NCI-H1417 (cell line): Measurements from ENCODE around the gene DNAJC10.
A peak's percentile ranks its signal among the peaks of the same experiment; 100 is the strongest.
"Not testable (repeated sequence)": the region's sequence is repeated elsewhere in the genome, so short reads cannot be mapped to it uniquely, and the experiment has no call there.

Source experiments
- DNase-seq, 3 experiments: peaks; one replicate each; lab custom pipeline; 2025; lab: John Stamatoyannopoulos, UW

The DNAJC10 gene

GRCh38 chr2:182726473-182726872, 10.4 kb downstream of the DNAJC10 start:
- DNase-seq = no peak

DNA sequence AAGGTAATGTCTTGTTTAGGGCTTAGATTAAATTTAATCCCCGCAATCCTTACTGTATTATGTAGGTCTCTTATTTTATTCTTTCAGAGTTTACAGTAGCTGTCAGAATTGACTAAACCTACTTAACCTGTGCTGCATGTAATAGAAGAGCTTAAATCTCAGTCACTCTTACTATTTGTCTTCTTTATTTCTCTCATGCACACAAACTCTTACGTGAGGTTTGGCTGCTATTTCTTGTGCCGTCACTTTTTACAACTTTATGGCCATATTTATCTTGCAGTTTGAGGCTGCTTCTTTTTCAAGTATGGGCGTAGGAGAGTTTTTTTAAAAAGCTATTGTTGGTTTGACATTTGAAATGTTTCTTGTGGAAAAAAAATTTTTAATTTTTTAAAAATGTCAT, 12.0 kb downstream of the DNAJC10 start:
- no peak for DNase-seq

DNA sequence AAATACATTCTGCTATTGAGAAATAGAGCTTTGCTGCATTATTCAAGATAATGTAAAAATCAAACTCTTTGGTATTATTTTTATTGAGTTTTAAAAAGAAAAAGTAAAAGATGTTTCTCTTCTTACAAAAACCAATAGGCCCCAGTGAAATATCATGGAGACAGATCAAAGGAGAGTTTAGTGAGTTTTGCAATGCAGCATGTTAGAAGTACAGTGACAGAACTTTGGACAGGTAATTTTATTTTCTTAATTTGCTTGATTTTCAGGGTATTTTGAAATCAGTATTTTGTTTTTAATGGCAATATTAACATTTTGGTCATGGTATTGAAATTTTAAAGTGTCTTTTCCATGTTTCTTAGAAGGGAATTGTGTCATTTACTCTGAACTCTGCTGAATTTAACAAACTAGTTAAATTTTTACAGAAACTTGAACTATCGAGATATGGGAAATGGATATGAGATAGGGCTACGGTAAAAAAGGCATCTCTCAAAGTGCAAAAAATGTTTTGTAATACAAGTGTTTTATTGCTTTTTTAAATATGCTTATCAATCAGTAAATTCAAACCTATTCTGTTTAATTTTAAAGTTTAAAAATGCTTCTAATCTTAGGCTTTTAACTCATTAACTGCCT, 13.8 kb downstream of the DNAJC10 start:
- no peak for DNase-seq

GRCh38 chr2:182730486-182730885, 14.4 kb downstream of the DNAJC10 start:
- DNase-seq = no peak

DNA sequence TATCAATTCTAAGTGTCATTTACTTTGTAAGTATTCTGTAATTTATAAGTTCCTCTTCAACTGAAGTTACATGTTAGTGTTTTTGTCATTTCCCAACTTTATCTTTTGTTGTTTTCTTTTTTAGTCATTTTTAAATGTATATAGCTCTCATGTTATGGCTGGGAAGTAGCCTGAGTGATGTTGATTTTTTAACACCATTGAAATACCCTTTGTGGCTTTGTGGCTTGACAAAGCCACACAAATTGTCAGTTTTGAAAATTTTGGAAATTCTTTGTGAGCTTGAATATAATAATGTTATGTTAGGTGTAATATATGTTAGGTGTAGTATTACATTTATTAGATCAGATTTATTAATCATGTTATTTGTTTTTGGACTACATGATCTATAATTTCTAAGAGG, 16.7 kb downstream of the DNAJC10 start:
- DNase-seq = no peak

DNA sequence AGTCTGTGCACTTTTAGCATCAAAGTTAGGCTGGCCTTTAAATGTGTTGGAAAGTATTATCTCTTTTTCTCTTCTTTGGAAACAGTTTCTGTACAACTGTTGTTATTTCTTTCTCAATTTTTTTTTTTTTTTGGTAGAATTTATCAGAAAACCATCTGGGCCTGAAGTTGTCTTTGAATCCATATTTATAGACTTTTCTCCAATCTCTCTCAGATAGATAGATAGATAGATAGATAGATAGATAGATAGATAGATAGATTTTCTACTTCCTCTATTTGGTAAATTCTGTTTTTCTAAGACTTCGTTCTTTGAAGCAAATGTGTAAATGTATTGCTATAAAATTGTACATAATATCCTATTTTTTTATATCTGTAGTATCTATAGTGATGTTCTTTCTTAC, 17.5 kb downstream of the DNAJC10 start:
- no peak for DNase-seq

DNA sequence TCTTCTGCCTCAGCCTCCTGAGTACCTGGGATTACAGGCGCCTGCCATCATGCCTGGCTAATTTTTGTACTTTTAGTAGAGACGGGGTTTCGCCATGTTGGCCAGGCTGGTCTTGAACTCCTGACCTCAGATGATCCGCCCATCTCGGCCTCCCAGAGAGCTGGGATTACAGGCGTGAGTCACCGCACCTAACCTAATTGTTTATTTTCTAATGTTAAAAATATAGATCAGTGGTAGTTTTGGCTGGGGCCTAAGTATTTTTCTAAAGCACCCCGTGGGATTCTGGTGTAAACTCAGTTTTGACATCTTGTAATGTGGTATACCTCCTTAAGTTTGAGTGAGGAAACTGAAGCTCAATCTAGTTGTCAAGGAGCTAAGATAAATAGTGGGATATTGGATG, 20.8 kb downstream of the DNAJC10 start:
- DNase-seq = not testable (repeated sequence)

DNA sequence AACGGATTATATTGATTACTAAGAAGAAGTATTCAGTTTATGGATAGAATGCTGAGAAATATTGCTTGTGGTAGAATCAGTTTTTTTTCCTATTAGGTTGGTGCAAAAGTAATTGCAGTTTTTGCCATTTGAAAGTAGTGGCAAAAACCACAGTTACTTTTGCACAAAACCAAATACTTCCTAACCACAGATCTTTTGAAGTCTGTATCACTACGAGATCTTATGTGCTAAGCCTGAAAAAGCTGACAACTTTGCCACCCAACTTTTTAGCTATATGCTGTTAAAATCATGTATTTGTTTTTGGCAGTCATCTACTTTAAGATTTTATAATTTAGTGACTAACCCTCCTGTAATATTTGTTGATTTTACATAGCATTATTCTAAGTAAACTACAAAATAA, 24.6 kb downstream of the DNAJC10 start:
- no peak for DNase-seq

DNA sequence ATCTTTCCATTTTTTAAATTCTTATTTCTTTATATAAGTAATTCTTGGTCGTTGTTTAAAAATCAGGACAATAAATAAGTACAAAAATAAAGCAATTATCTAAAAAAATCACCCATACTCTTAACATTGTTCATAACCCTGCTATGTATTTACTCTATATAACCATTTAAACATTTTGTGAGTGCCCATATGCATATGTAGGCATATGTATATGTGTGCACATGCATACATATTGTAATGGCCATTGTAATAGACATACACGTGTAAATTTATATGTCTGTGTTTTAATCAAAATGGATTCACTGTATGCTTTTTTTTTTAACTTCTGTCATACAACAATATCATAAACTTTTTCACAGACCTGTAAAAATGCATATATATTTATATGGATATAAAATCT, 25.6 kb downstream of the DNAJC10 start:
- DNase-seq = no peak

GRCh38 chr2:182744490-182744889, 28.4 kb downstream of the DNAJC10 start:
- no peak for DNase-seq

GRCh38 chr2:182745061-182745460, 29.0 kb downstream of the DNAJC10 start:
- no peak for DNase-seq

DNA sequence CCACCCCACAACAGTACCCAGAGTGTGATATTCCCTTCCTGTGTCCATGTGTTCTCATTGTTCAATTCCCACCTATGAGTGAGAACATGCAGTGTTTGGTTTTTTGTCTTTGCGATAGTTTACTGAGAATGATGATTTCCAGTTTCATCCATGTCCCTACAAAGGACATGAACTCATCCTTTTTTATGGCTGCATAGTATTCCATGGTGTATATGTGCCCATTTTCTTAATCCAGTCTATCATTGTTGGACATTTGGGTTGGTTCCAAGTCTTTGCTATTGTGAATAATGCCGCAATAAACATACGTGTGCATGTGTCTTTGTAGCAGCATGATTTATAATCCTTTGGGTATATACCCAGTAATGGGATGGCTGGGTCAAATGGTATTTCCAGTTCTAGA, 29.8 kb downstream of the DNAJC10 start:
- DNase-seq = not testable (repeated sequence)

DNA sequence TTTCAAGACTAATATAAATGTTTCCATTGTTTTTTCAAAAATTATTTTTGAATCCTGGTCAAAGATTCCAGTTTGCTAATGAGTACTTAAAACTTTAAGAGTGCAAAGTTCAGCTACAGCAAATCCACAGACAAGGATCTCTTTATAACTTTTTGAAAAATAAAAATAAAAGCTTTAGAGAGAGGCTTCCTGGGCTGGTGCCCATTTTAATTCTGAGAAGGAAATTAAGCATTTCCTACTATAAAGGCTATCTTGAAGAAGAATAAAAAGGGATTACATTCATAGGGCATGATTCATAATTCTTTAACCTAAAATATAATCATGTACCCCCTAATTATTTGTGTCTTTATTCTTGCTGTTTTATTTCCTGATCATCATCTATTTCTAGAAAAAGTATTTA, 38.2 kb downstream of the DNAJC10 start:
- DNase-seq = no peak

DNA sequence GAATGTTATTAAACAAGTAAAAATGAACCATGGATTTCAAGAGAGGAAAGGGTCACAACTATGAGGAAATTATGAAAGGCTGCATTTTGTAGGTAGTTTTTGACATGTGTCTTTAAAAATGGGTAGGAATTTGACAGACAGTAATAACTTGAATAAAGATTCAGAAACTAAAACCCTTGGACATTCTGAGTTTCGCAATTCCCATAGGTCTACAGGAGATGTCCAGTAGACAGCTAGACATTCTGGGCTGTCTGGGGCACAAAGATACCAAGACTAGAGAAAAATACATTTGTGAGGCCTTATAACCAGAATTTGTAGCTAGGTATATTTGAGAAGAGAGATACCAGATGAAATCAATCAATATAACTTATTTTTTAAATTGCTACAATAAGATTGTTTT, 42.3 kb downstream of the DNAJC10 start:
- DNase-seq = no peak

- DNase-seq = no peak
Measured at GRCh38 chr2:182761903-182762302, 45.8 kb downstream of the DNAJC10 start.

GRCh38 chr2:182763311-182763912, 47.4 kb downstream of the DNAJC10 start:
- DNase-seq = peak; percentile 17 to 77 (median 43)

DNA sequence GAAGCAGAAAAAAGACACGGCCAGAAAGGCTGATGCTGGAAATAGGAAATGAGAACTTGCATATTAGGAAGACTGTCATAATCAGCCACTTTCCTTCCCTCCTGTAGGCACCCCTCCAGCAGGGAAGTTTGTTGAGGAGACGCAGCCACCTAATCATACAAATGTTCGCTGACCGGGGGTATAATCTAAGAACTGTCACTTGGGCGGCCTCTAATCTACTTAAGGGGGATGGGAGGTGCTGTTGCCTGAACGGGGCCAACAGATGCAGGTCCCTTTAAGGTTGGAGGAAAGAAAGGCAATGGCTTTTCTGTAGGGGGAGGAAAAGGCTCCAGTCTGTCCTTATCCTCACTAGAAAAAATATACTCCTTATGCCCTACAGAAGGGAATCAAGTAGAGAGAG, 50.6 kb downstream of the DNAJC10 start:
- DNase-seq = no peak

- DNase-seq = peak in 1 of 3 experiments; percentile 20
Measured at GRCh38 chr2:182767578-182767977, 51.5 kb downstream of the DNAJC10 start.

- DNase-seq = not testable (repeated sequence)
Measured at GRCh38 chr2:182768950-182769349, 52.9 kb downstream of the DNAJC10 start.

DNA sequence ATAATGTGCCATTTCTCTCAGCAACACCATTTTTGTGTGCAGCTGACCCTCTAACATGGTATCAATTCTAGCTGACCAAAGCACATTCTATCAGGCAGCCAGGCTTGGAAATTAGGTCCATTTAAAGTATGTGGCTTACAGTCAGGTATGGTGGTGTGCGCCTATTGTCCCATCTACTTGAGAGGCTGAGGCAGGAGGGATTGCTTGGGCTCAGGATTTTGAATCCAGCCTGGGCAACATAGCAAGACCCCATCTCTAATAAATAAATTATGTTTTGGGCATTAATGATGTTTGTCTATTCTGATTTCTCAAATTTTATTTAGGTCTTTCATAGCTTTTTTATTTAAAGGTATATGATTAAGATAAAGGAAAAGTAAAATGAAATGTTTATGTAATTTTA, 63.3 kb downstream of the DNAJC10 start:
- DNase-seq = no peak

GRCh38 chr2:182781099-182781498, 65.0 kb downstream of the DNAJC10 start:
- DNase-seq = not testable (repeated sequence)

DNA sequence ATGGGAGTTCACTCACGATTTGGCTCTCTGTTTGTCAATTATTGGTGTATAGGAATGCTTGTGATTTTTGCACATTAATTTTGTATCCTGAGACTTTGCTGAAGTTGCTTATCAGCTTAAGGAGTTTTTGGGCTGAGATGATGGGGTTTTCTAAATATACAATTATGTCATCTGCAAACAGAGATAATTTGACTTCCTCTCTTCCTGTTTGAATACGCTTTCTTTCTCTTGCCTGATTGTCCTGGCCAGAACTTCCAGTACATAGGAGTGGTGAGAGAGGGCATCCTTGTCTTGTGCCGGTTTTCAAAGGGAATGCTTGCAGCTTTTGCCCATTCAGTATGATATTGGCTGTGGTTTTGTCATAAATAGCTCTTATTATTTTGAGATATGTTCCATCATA, 66.6 kb downstream of the DNAJC10 start:
- DNase-seq = not testable (repeated sequence)

DNA sequence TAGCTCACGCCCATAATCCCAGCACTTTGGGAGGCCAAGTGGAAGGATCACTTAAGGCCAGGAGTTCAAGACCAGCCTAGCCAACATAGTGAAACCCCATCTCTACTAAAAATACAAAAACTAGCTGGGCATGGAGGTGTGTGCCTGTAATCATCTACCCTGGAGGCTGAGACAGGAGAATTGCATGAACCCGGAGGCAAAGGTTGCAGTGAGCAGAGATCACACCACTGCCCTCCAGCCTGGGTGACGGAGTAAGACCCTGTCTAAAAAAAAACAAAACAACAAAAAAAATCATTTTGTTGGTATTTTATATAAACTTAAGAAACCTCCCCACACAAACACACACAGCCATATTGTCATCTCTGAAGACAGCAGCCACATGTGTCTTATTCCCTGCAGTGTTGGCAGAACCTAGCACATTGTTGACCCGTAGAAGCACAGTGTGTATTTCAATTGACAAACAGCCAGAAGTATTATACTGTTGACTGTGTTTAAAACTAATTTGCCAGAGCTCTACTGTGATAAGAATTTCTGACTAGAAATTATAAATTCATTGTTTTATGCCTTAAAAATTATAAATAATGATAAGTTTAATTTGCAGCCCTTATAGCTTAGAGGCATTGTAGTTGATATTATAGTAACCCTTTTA, 68.1 kb downstream of the DNAJC10 start:
- DNase-seq = no peak

DNA sequence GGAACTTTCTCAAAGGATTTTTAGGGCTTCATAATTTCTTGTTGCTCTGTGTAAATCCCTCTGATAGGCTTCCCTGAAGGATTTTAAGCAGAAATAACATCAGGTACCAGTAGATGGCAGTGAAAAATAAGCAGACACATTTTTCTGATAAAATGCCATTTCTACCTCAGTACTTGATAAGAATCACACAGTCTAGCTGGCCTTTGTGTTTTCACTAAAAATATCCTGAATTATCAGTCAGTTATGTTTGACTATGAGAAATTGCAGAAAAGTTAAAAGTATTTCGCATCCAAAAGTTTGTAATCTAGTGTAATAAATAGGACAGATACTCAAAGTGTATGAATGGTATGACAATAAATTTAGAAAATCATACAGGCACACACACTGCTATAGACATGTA, 68.7 kb downstream of the DNAJC10 start:
- peak in 2 of 3 experiments; percentile 13 to 60 for DNase-seq
